Suppressor macrophage treated with lipopolysaccharide for 4 hours (primary cell): Measurements from ENCODE around the gene PTPRD.

Experiments used
- DNase-seq: peaks from one replicate; pipeline ENCODE4 v3.0.0-alpha.2; 2020

Gene PTPRD

DNA sequence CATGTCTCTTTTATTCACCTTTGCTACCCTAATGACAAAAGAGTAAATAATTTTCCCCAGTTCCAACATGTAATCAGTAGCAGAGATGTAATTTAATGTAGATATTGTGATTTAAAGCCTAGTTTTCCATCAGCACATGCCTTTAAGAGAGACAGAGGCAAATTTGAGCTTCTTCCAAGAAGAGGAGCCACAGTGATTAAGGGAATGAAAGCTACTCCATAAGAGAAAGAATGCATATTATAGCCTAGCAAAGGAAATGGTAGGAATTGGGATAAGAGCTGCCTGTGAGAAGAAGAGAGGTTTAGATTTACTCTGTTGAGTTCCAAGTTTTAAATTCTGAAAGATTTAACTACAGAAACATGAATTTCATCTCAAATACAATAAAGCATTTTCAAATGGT lies 2222.2 kb downstream of the PTPRD start:
- no peak for DNase-seq

DNA sequence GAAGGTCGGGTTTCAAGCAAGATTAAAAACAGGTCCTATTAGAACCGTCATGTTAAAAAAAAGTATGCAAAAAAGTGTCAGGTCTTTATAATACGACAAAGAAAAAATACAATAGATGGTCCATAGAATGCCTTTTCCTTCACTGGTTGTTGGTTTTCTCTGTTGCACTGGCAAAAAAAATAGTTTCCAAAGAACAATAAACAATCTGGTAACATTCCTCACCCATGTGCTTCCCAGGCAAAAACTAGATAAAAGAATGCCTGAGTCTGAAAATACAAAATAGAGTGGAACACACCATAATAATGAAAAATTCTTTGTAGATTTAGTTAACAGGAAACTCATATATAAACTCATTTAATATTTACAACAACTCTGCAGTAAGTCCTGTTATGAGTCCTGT lies 2223.3 kb downstream of the PTPRD start:
- no peak for DNase-seq

GRCh38 chr9:8388132-8388531 lies 2224.7 kb downstream of the PTPRD start:
- DNase-seq = no peak

DNA sequence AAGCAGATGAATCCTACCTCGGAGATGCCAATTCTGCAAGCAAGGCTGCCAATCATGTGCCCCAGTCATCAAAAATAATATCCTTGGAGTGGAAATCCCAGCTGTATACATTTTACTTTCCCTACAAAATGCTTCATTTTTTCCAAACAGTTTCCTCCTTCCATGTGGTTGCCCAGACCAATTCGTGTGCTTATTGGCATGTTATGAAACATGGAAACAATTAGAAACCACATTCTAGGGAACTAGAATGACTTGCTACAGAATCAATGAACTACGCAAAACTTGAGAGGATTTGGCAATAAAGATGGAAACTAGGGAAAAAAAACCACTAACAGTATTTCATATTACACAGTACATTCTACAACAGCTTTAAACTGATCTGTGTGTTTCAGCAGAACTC lies 2228.7 kb downstream of the PTPRD start:
- DNase-seq = peak; percentile 69

DNA sequence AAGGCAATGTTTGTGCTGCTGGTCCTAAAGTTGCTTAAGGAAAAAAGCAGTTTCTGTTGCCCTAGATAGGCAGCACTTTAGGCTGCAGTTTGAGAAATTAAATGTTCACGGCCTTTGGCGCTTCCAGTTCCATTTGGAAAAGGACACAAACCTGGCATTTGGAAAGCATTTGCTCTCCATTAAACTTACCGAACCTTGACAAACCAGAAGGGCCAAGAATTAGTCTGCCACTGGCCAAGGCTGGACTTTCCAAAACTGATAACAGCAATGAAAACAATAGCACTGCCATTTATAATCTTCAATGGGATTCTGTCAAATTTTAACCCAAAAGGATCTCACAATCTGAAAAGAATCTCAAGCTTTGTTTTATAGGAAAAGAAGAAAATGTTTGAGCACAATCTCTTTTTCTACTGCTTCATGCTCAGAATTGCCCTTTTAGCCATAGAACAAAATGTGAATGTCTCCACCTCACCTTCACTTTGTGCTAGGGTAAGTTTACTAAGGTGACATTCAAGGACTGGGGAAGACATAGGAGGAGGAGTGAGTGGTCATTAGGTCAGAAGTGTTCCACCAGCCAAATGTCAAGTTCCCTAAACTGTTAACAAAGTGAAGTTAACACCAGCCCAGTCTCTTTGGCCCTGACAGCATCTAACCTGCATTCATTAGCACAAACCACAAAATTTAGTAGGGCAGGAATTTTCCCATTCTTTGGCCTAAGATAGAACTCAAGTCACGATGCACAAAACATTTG lies 2229.8 kb downstream of the PTPRD start:
- DNase-seq = peak; percentile 16

DNA sequence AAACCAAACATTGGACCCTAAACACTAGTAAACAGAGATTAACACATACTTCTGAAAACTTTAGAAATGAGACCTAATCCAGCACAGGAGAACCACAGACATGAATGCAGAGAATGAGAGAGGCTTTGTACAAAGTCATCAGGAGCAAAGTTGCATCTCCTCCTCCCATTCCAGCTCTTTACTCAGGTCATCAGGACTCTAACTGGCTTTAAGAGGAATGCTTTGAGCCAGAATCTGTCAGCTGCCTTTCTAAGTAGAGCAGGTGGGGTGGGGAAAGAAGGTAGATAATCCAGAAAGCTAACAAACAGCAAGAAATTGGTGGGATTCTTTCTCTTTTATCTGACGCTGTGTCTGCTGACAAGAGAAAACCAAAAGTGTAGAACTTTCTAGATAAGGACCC lies 2230.5 kb downstream of the PTPRD start:
- DNase-seq = no peak

- no peak for DNase-seq
Measured at GRCh38 chr9:8381601-8382000, 2231.2 kb downstream of the PTPRD start.

DNA sequence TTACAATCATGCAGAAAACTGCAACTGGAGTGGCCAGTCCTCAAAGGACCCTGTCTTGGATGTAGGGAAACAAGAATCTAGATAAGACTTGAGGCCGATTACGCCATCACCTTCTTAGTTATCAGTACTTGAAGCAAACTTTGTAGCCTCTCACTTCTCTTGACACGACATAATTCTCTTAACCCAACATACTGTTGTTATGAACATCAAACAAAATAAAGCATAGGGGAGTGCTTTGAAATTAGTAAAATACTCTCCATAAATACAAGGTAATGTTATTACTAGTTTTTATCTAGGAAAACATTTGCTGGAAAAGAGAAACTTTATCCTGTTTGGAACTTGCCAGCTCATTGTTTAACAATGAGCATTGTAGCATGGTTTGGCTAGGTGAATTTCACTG lies 2238.3 kb downstream of the PTPRD start:
- no peak for DNase-seq

DNA sequence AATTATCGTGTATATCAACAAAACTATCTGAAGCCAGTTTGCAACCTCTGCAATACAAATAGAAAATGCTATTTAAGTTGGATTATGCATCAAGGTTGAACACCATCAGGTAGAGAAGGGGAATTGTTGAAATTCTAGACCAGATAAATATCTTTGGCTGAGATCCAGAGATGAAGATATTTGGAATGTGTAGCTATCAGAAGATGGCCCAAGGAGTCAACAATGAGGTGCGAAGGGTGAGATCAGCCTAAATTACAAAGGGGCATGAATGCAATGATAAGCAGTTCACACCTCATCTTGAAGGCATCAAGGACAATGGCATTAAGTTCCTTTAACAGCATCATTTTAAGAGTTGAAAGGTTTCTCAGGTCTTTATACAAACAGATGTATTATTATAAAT lies 2241.1 kb downstream of the PTPRD start:
- no peak for DNase-seq

DNA sequence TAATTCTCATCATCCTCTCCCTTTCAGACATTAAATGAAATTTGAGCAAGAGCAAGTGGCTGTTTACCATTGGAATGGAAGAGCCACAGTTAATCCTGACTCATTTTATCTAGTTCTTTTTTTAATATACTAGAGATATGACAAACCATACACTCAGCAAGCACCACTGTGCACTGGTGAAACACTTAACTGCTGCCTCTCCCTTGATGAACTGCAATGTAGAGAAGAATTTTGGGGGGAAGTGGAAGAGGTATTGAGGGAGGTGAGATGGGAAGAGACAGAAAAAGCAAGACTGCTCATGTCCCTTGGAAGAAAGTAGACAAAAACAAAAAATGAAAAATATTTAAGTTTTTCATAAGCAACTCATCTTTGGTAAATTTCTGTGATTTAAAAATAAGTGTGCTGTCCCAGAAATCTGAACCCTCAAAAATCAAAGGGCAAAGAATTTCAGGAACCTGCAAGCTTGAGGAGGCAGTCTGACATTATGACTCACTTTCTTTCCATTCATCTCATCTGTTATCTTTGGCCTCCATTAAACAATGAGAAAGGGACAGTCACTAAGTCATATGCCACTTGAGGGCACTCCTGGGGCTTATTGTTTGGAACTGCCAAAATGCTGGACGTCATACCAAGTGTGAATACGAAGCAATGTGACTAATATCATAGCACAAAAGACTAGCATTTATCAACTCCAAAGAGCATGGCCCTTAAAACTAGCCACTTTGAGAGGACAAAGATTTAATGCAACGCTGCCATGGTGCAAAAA lies 2246.5 kb downstream of the PTPRD start:
- peak; percentile 36 for DNase-seq

- no peak for DNase-seq
Measured at GRCh38 chr9:8365466-8366160, 2247.2 kb downstream of the PTPRD start.

GRCh38 chr9:8365029-8365428 lies 2247.8 kb downstream of the PTPRD start:
- DNase-seq = peak; percentile 69

- no peak for DNase-seq
Measured at GRCh38 chr9:8364026-8364752, 2248.6 kb downstream of the PTPRD start.

DNA sequence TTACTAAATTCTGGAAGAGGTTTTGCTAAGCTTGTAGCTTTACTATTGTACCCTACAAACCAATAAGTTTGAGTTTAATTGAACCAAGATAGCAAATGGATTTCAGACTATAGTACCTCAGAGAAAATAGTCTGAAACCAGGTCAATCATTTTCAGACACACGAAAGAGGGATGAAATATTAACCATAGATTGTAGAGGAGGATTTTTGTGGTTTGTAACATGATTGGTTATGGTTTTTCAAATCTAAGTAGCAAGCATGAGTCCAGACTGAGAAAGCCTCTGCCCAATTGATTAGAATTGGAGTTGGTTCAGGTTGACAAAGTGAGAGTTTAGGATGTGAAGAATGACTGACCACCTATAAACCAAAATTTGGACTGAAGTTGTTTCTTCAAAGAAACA lies 2250.6 kb downstream of the PTPRD start:
- no peak for DNase-seq

DNA sequence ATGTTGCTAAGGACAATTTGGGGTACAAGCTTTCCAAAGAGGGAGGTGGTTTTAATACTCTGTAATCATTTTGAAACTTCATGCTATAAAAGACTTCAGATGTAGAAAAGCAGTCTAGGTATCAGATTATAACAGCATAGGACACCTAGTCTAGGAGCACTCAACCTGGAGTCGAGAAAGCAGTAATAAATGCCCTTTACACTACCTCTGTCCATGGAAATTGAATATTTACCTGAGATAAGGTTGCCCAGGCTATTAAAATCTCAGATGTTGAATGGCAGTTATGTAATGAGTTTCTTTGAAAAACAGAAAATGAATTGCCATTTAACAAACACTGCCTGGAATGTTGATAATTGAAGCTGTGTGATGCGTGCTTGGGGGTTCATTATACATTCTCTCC lies 2251.4 kb downstream of the PTPRD start:
- no peak for DNase-seq

GRCh38 chr9:8356406-8356805 lies 2256.4 kb downstream of the PTPRD start:
- DNase-seq = no peak

- no peak for DNase-seq
Measured at GRCh38 chr9:8351436-8351835, 2261.4 kb downstream of the PTPRD start.

DNA sequence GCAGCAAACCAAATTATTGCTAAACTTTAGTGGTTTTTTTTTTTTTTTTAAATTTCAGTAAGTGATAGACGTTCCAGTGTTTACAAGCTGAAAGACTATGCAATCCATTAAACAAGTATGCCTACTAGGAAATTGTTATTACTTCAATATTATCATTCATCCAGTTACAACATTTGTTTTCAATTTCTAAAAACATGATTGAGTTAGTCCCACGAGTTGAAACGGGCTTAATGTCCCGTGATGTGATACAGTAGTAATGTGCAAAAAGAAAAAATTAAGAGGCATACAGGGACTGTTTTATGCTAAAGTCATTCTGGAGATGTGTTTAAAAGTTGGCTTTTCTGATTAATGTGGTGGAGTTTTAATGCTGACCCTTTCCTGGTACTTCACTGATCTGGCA lies 2262.9 kb downstream of the PTPRD start:
- no peak for DNase-seq

DNA sequence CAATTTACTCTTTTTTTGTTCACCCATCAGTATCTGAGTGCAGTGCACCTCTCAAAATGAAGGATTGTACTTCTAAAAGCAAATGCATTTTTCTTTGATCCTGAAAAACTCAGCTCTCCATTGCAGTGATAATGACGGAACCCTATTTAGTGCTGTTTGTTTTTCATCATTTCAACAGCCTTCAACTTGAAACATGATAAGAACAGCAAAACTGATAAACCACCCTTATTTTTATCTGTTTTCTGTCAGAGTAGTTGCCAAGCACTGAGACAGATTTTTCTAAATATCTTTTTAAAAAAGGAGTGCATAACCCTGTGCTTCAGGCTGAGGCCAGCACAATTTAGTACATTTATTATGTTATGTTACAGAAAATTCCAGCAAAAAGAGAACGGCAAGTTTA lies 2263.4 kb downstream of the PTPRD start:
- no peak for DNase-seq

GRCh38 chr9:8348756-8349155 lies 2264.0 kb downstream of the PTPRD start:
- no peak for DNase-seq

DNA sequence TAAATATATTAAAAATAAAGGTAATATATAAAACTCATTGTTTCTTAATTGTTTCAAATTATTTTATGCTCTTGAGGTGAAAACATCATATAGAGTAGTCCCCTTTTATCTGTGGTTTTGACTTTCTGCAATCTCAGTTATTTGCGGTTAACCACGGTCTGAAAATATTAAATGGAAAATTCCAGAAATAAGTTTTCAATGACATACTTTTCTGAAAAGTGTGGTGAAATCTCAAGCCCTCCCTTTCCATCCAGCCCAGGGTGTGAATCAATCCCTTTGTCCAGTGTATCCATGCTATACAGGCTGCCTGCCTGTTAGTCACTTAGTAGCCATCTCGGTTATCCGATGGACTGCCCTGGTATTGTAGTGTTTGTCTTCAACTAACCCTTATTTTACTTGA lies 2266.5 kb downstream of the PTPRD start:
- DNase-seq = no peak

GRCh38 chr9:8338767-8339510 lies 2273.9 kb downstream of the PTPRD start:
- DNase-seq = no peak
